Stimulated activated CD4-positive, alpha-beta T cell treated with anti-CD3 and anti-CD28 coated beads, Interleukin-1b, Interleukin-23, amount 100 ng/mL, for 1 hour (primary cell): ENCODE results near the gene CD177.
"Not testable (repeated sequence)": the region's sequence is repeated elsewhere in the genome, so short reads cannot be mapped to it uniquely, and the experiment has no call there.

Experiments used
- DNase-seq, 2 donors: peaks; one replicate each; pipeline ENCODE4 v3.0.0-alpha.2; 2020; ENCODE audit warnings: low read depth in 2 of 2

Gene CD177

GRCh38 chr19:43332058-43332922 lies 21.2 kb upstream of the CD177 start:
- no peak for DNase-seq

- DNase-seq = not testable (repeated sequence)
These were observed 17.0 kb upstream of the CD177 start for GRCh38 chr19:43336508-43336907.

- DNase-seq = no peak
These were observed 15.7 kb upstream of the CD177 start for GRCh38 chr19:43337737-43338136.

GRCh38 chr19:43338530-43338929 lies 15.0 kb upstream of the CD177 start:
- DNase-seq = no peak

GRCh38 chr19:43339243-43339930 lies 14.1 kb upstream of the CD177 start:
- not testable (repeated sequence) for DNase-seq

GRCh38 chr19:43340101-43340500 lies 13.4 kb upstream of the CD177 start:
- not testable (repeated sequence) for DNase-seq

GRCh38 chr19:43341098-43341497 lies 12.4 kb upstream of the CD177 start:
- DNase-seq = not testable (repeated sequence)

GRCh38 chr19:43342104-43342503 lies 11.4 kb upstream of the CD177 start:
- not testable (repeated sequence) for DNase-seq

GRCh38 chr19:43344347-43344925 lies 9.1 kb upstream of the CD177 start:
- not testable (repeated sequence) for DNase-seq

GRCh38 chr19:43349813-43350212 lies 3.7 kb upstream of the CD177 start:
- not testable (repeated sequence) for DNase-seq

GRCh38 chr19:43351998-43352746 lies 1.3 kb upstream of the CD177 start:
- DNase-seq = no peak

- no peak for DNase-seq
These were observed 780 bp downstream of the CD177 start for GRCh38 chr19:43354305-43354627.

GRCh38 chr19:43356749-43357148 lies 3.3 kb downstream of the CD177 start:
- not testable (repeated sequence) for DNase-seq

- no peak for DNase-seq
These were observed 8.7 kb downstream of the CD177 start for GRCh38 chr19:43362179-43362578.

- no peak for DNase-seq
These were observed 9.3 kb downstream of the CD177 start for GRCh38 chr19:43362745-43363144.

- not testable (repeated sequence) for DNase-seq
These were observed 12.2 kb downstream of the CD177 start for GRCh38 chr19:43365677-43366076.

- no peak for DNase-seq
These were observed 14.3 kb downstream of the CD177 start for GRCh38 chr19:43367822-43368221.

GRCh38 chr19:43368897-43369296 lies 15.4 kb downstream of the CD177 start:
- not testable (repeated sequence) for DNase-seq

- no peak for DNase-seq
These were observed 18.4 kb downstream of the CD177 start for GRCh38 chr19:43371909-43372308.

- no peak for DNase-seq
These were observed 19.0 kb downstream of the CD177 start for GRCh38 chr19:43372462-43372861.

GRCh38 chr19:43377624-43378023 lies 24.1 kb downstream of the CD177 start:
- DNase-seq = not testable (repeated sequence)

- no peak for DNase-seq
These were observed 26.5 kb downstream of the CD177 start for GRCh38 chr19:43380008-43380407.
